GM18951 (cell line): ENCODE data around the gene CD4.

Source experiments
- POLR2A ChIP-seq: IDR thresholded peaks from 4 replicates; pipeline ENCODE4 v1.6.1; 2011; ENCODE audit warnings: mild to moderate bottlenecking; ENCODE audit not compliant: insufficient read length, insufficient read depth; ENCODE audit errors: extremely low read depth
- in situ Hi-C: fragments of 300-500 bp; cut with MboI; formaldehyde crosslinking; loops from one replicate; pipeline ENCODE4 v1.12.0; 2022; ENCODE audit warnings: low sequenced_read_pairs, mixed read lengths, inconsistent platforms; ENCODE audit not compliant: unreplicated experiment

The CD4 gene

GRCh38 chr12:6792522-6793201 lies 3.3 kb downstream of the CD4 start:
- TF ChIP-seq POLR2A = no peak
- in situ Hi-C loops = no loop called here

GRCh38 chr12:6795088-6795487 lies 5.8 kb downstream of the CD4 start:
- no peak for TF ChIP-seq POLR2A
- in situ Hi-C loops = no loop called here

GRCh38 chr12:6796576-6796975 lies 7.2 kb downstream of the CD4 start:
- in situ Hi-C loops = no loop called here
- no peak for TF ChIP-seq POLR2A

- no peak for TF ChIP-seq POLR2A
- in situ Hi-C loops = no loop called here
Measured at GRCh38 chr12:6799147-6799546, 9.8 kb downstream of the CD4 start.

- TF ChIP-seq POLR2A = no peak
- in situ Hi-C loops = no loop called here
Measured at GRCh38 chr12:6807170-6807569, 17.8 kb downstream of the CD4 start.

GRCh38 chr12:6809056-6809455 lies 19.7 kb downstream of the CD4 start:
- TF ChIP-seq POLR2A = no peak
- in situ Hi-C loops = no loop called here

- no peak for TF ChIP-seq POLR2A
- in situ Hi-C loops = no loop called here
Measured at GRCh38 chr12:6810758-6811157, 21.4 kb downstream of the CD4 start.

- in situ Hi-C loops = no loop called here
- no peak for TF ChIP-seq POLR2A
Measured at GRCh38 chr12:6813363-6813762, 24.0 kb downstream of the CD4 start.

GRCh38 chr12:6816598-6816997 lies 27.3 kb downstream of the CD4 start:
- in situ Hi-C loops = no loop called here
- no peak for TF ChIP-seq POLR2A

- in situ Hi-C loops = no loop called here
- no peak for TF ChIP-seq POLR2A
Measured at GRCh38 chr12:6817098-6817497, 27.8 kb downstream of the CD4 start.

- in situ Hi-C loops = no loop called here
- TF ChIP-seq POLR2A = no peak
Measured at GRCh38 chr12:6817662-6818157, 28.4 kb downstream of the CD4 start.

- in situ Hi-C loops = no loop called here
- TF ChIP-seq POLR2A = no peak
Measured at GRCh38 chr12:6818222-6818621, 28.9 kb downstream of the CD4 start.

- TF ChIP-seq POLR2A = no peak
- in situ Hi-C loops = no loop called here
Measured at GRCh38 chr12:6818645-6819044, 29.3 kb downstream of the CD4 start.

GRCh38 chr12:6819106-6820030 lies 30.0 kb downstream of the CD4 start:
- in situ Hi-C loops = no loop called here

More at GRCh38 chr12:6819106-6820030, 30.0 kb downstream of the CD4 start:
- TF ChIP-seq POLR2A = no peak
